Cardiac fibroblast (primary cell): ENCODE measurements around the gene ERN1.

Experiments
- DNase-seq, 2 donors: peaks; one replicate each; pipeline versions ENCODE4 v3.0.0 to v3.0.0-alpha.2; 2010; ENCODE audit warnings: low read depth in 2 of 2
- H3K4me3 ChIP-seq, 2 donors: replicated peaks in 1 of 2; 1 replicate in 1 of 2; 2 replicates in 1 of 2; pipeline ENCODE4 v1.5.1; 2011; ENCODE audit warnings: low read depth in 2 of 2, low read length in 2 of 2, mild to moderate bottlenecking in 2 of 2, moderate library complexity in 1 of 2
- CTCF ChIP-seq: IDR thresholded peaks from one replicate; pipeline ENCODE4 v1.5.1; 2011; ENCODE audit warnings: low read depth, mild to moderate bottlenecking, low read length, inconsistent platforms

ERN1 gene

GRCh38 chr17:63996430-63997182, 133.3 kb downstream of the ERN1 start:
- no peak overlapping the region for H3K4me3 ChIP-seq
- no peak for DNase-seq
- no peak for TF ChIP-seq CTCF

- H3K4me3 ChIP-seq = no peak overlapping the region
- no peak for TF ChIP-seq CTCF
- no peak for DNase-seq
Measured at GRCh38 chr17:63995626-63996025, 134.3 kb downstream of the ERN1 start.

GRCh38 chr17:63993368-63993985, 136.5 kb downstream of the ERN1 start:
- no peak for TF ChIP-seq CTCF
- no peak overlapping the region for H3K4me3 ChIP-seq
- DNase-seq = no peak

- no peak overlapping the region for H3K4me3 ChIP-seq
- no peak for DNase-seq
- TF ChIP-seq CTCF = no peak
Measured at GRCh38 chr17:63991611-63992010, 138.3 kb downstream of the ERN1 start.

GRCh38 chr17:63989622-63990345, 140.2 kb downstream of the ERN1 start:
- DNase-seq = no peak
- H3K4me3 ChIP-seq = no peak overlapping the region
- TF ChIP-seq CTCF = no peak
